ENCODE results near the gene CTNNB1. TPM values are rescaled to one million over a fixed set of nuclear protein-coding genes. Genes with fewer than 3 reads are reported as not detected.

Gene CTNNB1
- polyA plus RNA-seq (2011; rRNA removed) (242 and 389 TPM in 2 replicates), polyA plus RNA-seq (2017; fragmentation: RNase III; extraction: RNeasy Plus Mini Kit Qiagen cat#74134 plus additional on column Dnase treatment) (137 to 149 TPM (median 147 TPM) in 3 replicates), polyA minus RNA-seq (2011; rRNA and poly(A)+ RNA removed) (1,149 and 1,680 TPM in 2 replicates)
- polyA plus RNA-seq (2012; cell fraction: cytosol; rRNA removed) = 151 and 188 TPM in 2 replicates
- polyA plus RNA-seq (2012; cell fraction: nucleus; rRNA removed) = 238 and 510 TPM in 2 replicates

DNA sequence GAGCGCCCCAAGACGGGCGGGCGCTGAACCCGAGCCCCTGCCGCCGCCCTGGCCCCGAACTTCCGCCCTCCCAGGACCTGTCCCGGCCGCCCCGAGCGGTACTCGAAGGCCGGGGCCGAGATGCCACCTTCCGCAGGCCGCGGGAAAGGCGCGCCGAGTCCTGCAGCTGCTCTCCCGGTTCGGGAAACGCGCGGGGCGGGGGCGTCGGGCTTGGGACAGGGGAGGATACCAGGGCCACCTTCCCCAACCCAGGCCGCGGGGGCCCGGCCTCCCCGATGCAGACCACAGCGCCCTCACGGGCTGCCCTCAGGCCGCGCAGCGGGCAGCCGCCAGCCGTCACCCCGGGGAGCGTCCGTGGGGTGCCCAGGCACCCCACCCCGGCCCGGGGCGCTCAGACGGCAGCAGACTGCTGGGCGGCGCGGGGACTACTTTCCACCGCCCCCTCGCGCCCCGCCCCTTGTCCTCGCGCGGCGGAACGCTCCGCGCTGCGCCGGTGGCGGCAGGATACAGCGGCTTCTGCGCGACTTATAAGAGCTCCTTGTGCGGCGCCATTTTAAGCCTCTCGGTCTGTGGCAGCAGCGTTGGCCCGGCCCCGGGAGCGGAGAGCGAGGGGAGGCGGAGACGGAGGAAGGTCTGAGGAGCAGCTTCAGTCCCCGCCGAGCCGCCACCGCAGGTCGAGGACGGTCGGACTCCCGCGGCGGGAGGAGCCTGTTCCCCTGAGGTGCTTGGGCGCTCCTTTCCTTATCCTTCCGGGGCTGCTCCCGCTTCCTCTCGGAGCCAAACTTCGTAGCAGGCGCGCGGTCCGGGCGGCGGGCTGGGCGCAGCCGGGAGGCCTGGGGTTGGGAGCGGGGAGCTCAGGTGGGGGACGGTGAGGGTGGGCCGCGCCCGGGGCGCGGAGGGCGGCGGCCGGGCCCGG, at the start of gene CTNNB1:
Gene CTNNB1, plus strand, starts transcription at position 556 of the 916 bp plus-strand sequence. CDS start 24,564 bp downstream, outside the sequence.
- ChIA-PET POLR2A (interaction anchor here (0.6 to 3.5 kb wide), 30 partner anchors 9 to 619 kb away, joined by 3 to 35 read pairs (median 4); no protein-coding TSS in a partner anchor), CTCF (interaction anchor here (3.0 kb wide), 1 partner anchor 619 kb away, joined by 10 read pairs; no protein-coding TSS in a partner anchor)
- WGBS (ENCODE audit: missing lambda C conversion rate) = no CpG with 5 or more reads among the region's 112 CpGs
- H3K27ac ChIP-seq = peak within 1 kb of the TSS; percentile 98 to 100
- peaks cover 26% of the 10 kb centered on the region for H3K4me1 ChIP-seq
- peak within 1 kb of the TSS; percentile 95 for H3K4me3 ChIP-seq
- peak within 1 kb of the TSS; percentile 89 for H3K4me2 ChIP-seq
- FAIRE-seq = no peak
- DNase-seq (ENCODE audit: low read depth in 1 of 2, low spot score in 1 of 2) = peak; percentile 33 to 94
- TF ChIP-seq, protein P1, sequence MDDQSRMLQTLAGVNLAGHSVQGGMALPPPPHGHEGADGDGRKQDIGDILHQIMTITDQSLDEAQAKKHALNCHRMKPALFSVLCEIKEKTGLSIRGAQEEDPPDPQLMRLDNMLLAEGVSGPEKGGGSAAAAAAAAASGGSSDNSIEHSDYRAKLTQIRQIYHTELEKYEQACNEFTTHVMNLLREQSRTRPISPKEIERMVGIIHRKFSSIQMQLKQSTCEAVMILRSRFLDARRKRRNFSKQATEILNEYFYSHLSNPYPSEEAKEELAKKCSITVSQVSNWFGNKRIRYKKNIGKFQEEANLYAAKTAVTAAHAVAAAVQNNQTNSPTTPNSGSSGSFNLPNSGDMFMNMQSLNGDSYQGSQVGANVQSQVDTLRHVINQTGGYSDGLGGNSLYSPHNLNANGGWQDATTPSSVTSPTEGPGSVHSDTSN (IDR thresholded peaks at IDR 0.05) = peak; percentile 96
- TF ChIP-seq, protein P2, sequence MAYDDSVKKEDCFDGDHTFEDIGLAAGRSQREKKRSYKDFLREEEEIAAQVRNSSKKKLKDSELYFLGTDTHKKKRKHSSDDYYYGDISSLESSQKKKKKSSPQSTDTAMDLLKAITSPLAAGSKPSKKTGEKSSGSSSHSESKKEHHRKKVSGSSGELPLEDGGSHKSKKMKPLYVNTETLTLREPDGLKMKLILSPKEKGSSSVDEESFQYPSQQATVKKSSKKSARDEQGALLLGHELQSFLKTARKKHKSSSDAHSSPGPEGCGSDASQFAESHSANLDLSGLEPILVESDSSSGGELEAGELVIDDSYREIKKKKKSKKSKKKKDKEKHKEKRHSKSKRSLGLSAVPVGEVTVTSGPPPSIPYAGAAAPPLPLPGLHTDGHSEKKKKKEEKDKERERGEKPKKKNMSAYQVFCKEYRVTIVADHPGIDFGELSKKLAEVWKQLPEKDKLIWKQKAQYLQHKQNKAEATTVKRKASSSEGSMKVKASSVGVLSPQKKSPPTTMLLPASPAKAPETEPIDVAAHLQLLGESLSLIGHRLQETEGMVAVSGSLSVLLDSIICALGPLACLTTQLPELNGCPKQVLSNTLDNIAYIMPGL (CRISPR knock-in tag; IDR thresholded peaks at IDR 0.05; ENCODE audit: borderline replicate concordance) = peak; percentile 56; the same call in 1 of the 2 replicates
- TF ChIP-seq, protein P3, sequence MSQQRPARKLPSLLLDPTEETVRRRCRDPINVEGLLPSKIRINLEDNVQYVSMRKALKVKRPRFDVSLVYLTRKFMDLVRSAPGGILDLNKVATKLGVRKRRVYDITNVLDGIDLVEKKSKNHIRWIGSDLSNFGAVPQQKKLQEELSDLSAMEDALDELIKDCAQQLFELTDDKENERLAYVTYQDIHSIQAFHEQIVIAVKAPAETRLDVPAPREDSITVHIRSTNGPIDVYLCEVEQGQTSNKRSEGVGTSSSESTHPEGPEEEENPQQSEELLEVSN (IDR thresholded peaks at IDR 0.05; ENCODE audit: borderline replicate concordance, low read depth) = peak; percentile 41; the same call in 1 of the 2 replicates
- no peak for TF ChIP-seq POLR2AphosphoS2 (conservative IDR thresholded peaks at IDR 0.05; ENCODE audit: low read length)
- TF ChIP-seq HOXA7 (CRISPR knock-in tag; IDR thresholded peaks at IDR 0.05) = no peak
- TF ChIP-seq, protein P4, sequence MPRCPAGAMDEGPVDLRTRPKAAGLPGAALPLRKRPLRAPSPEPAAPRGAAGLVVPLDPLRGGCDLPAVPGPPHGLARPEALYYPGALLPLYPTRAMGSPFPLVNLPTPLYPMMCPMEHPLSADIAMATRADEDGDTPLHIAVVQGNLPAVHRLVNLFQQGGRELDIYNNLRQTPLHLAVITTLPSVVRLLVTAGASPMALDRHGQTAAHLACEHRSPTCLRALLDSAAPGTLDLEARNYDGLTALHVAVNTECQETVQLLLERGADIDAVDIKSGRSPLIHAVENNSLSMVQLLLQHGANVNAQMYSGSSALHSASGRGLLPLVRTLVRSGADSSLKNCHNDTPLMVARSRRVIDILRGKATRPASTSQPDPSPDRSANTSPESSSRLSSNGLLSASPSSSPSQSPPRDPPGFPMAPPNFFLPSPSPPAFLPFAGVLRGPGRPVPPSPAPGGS (IDR thresholded peaks at IDR 0.05) = peak; percentile 85
- peak; percentile 78 for TF ChIP-seq CHD2 (IDR thresholded peaks at IDR 0.05; ENCODE audit: low read length, partially characterized antibody)
- peak in 1 of 2 experiments; percentile 6; a peak in 1 of 5 replicates for TF ChIP-seq EP300 (IDR thresholded peaks at IDR 0.05)
- TF ChIP-seq NR3C1 (IDR thresholded peaks at IDR 0.05) = no peak
- peak; percentile 36; the same call in 2 of the 3 replicates for TF ChIP-seq SMC3 (IDR thresholded peaks at IDR 0.05)
- peak; percentile 74 for TF ChIP-seq PHF8 (IDR thresholded peaks at IDR 0.05; ENCODE audit: borderline replicate concordance, low read depth)
- peak; percentile 1 to 12; a peak in 2 of 5 replicates for TF ChIP-seq RAD21 (conservative IDR thresholded peaks at IDR 0.05 in 1 of 2, IDR thresholded peaks at IDR 0.05 in 1 of 2)
- no peak for TF ChIP-seq KDM1A (IDR thresholded peaks at IDR 0.05; ENCODE audit: low read depth)
- TF ChIP-seq GATA3 (IDR thresholded peaks at IDR 0.05; ENCODE audit: borderline replicate concordance) = peak; percentile 25; the same call in 1 of the 2 replicates
- TF ChIP-seq CBX8 (IDR thresholded peaks at IDR 0.05) = no peak
- TF ChIP-seq POLR2A (IDR thresholded peaks at IDR 0.05; ENCODE audit: low read length) = peak; percentile 84
- peak; percentile 86 to 89 for TF ChIP-seq JUN (IDR thresholded peaks at IDR 0.05)
- 0 out of 4 replicates have a peak, but pooled peaks of 1 of the 2 experiments have one; percentile 12 for TF ChIP-seq CEBPB (IDR thresholded peaks at IDR 0.05)
- TF ChIP-seq ZNF302 (CRISPR knock-in tag; IDR thresholded peaks at IDR 0.05) = no peak
- TF ChIP-seq MAZ (IDR thresholded peaks at IDR 0.05; ENCODE audit: borderline replicate concordance, low read depth, low read length) = peak; percentile 22; the same call in 1 of the 2 replicates
- 0 out of 2 replicates have a peak, but pooled peaks have one; percentile 58 for TF ChIP-seq TFCP2L1 (CRISPR knock-in tag; IDR thresholded peaks at IDR 0.05)
- TF ChIP-seq, protein P5, sequence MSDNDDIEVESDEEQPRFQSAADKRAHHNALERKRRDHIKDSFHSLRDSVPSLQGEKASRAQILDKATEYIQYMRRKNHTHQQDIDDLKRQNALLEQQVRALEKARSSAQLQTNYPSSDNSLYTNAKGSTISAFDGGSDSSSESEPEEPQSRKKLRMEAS (IDR thresholded peaks at IDR 0.05) = peak; percentile 85
- peak; percentile 81 to 89 for ATAC-seq
- H3K9me3 ChIP-seq = no peaks in the 10 kb centered on the region

Measured in A549 (cell line).